Body of pancreas (tissue), 4 donors: Measurements from ENCODE around the gene NRBP1. TPM values are rescaled to one million over a fixed set of nuclear protein-coding genes. Genes with fewer than 3 reads are reported as not detected.

Experiments used
- ATAC-seq: fragments of 150-250 bp; one replicate; pipeline ENCODE4 v1.9.1; 2016
- DNase-seq, 4 donors: peaks; one replicate each; pipeline ENCODE4 v3.0.0-alpha.2; 2019
- H3K27ac ChIP-seq, 4 donors: fragments of 200-600 bp; sonication (generic); 1 replicate in 3 of 4; 2 replicates in 1 of 4; pipeline versions ENCODE4 v1.5.1 to v1.6.1; 2016 to 2019; ENCODE audit warnings: mild to moderate bottlenecking in 1 of 4, mixed read lengths in 1 of 4, moderate library complexity in 1 of 4
- H3K27me3 ChIP-seq, 2 donors: fragments of 200-600 bp; sonication (generic); one replicate each; pipeline ENCODE4 v1.6.0; 2016; ENCODE audit warnings: mild to moderate bottlenecking in 1 of 2
- H3K36me3 ChIP-seq, 2 donors: fragments of 200-600 bp; sonication (generic); replicated peaks in 1 of 2; 2 replicates each; pipeline ENCODE4 v1.5.1; 2016; ENCODE audit warnings: low read depth in 2 of 2; ENCODE audit not compliant: insufficient read depth in 1 of 2
- H3K4me1 ChIP-seq: fragments of 200-600 bp; sonication (generic); one replicate; pipeline ENCODE4 v1.6.0; 2016
- H3K4me3 ChIP-seq, 2 donors: fragments of 200-600 bp; sonication (generic); 1 replicate in 1 of 2; 2 replicates in 1 of 2; pipeline ENCODE4 v1.5.1; 2016 to 2019
- H3K9me3 ChIP-seq, 3 donors: fragments of 200-600 bp; sonication (generic); 1 replicate in 2 of 3; 2 replicates in 1 of 3; pipeline ENCODE4 v1.5.1; 2016
- POLR2A ChIP-seq, 3 donors: fragments of 450-650 bp; IDR thresholded peaks; one replicate each; pipeline ENCODE4 v1.6.1; 2016; ENCODE audit warnings: antibody characterized with exemption in 3 of 3, mild to moderate bottlenecking in 2 of 3
- WGBS, 2 donors: methylation state at CpG; one replicate each; pipeline ENCODE4 v1.1.5; 2017; 5-methylcytosine and 5-hydroxymethylcytosine counted together
- intact Hi-C: fragments of 100-400 bp; cut with DNase I; formaldehyde crosslinking; loops from one replicate; pipeline ENCODE4 v1.15.1; 2023
- total RNA-seq, 2 donors: library from RNA; depleted of rRNA; stranded (reverse); fragments of >200 nt; gene quantifications; one replicate each; pipeline ENCODE4 v1.1.0, GENCODE V29; 2016
- TF ChIP-seq, protein P1 (sequence below), 7 experiments: fragments of 450-650 bp in 4 of 7; fragments of 200-600 bp in 3 of 7; sonication (generic) in 3 of 7; IDR thresholded peaks; one replicate each; pipeline ENCODE4 v1.5.1; 2016 to 2019; ENCODE audit warnings: antibody characterized with exemption in 7 of 7

Gene NRBP1
- total RNA-seq, 2 donors from 2014 or later, result 34.2 to 36.6 TPM

DNA sequence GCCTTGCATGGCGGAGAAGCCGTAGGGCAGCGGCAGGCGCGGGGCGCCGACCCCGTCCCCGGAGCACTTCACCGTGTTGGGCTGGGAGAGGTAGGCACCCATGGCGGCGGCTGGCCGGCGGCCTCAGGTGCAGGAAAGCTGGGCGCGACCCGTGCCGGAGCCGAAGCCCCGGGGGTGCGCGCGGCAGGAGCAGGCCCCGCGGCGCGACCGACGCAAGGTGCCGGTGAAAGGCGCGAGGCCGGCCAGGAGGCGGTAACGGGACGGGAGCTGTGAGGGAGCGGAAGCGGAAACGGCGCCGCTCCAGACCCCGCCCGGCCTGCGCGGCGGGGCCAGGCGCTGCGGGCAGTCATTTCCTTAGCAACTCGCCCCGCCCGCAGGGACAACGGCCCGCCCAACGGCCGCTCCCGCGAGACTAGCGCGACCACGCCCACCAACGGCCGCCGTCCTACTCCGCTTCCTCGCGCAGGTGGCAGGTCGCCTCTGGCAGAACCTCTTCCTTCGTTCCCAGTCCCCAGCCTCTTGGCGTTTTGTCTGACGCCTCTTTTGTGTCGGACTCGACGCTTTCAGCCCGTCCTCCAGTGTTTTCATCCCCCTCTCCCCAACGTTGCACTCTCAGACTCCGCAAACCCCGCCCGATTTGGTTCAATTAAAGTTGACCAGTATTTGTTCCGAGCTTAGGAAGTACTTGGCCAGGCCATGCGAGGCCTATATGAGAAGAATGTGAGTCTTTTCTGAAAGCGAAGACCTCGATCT, 18.9 kb upstream of the NRBP1 start, which contains the start of gene PPM1G:
Gene PPM1G (minus strand): TSS at position 271 of the 753 bp plus-strand sequence. CDS start 169 bp downstream, at position 102.
- peak within 1 kb of the TSS; percentile 90 to 93 for H3K4me3 ChIP-seq
- ATAC-seq, result peak; percentile 98
- no peaks in the 10 kb centered on the region for H3K36me3 ChIP-seq
- H3K9me3 ChIP-seq, result no peaks in the 10 kb centered on the region
- WGBS, 2 donors, result 0% methylated on average over 29 to 80 of the region's 82 CpGs
- peak; percentile 96 to 97 (median 96) for DNase-seq
- peak; percentile 38 to 82 (median 80) for TF ChIP-seq POLR2A (IDR thresholded peaks at IDR 0.05)
- TF ChIP-seq, protein P1, sequence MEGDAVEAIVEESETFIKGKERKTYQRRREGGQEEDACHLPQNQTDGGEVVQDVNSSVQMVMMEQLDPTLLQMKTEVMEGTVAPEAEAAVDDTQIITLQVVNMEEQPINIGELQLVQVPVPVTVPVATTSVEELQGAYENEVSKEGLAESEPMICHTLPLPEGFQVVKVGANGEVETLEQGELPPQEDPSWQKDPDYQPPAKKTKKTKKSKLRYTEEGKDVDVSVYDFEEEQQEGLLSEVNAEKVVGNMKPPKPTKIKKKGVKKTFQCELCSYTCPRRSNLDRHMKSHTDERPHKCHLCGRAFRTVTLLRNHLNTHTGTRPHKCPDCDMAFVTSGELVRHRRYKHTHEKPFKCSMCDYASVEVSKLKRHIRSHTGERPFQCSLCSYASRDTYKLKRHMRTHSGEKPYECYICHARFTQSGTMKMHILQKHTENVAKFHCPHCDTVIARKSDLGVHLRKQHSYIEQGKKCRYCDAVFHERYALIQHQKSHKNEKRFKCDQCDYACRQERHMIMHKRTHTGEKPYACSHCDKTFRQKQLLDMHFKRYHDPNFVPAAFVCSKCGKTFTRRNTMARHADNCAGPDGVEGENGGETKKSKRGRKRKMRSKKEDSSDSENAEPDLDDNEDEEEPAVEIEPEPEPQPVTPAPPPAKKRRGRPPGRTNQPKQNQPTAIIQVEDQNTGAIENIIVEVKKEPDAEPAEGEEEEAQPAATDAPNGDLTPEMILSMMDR (IDR thresholded peaks at IDR 0.05), result peak in 1 of 7 experiments; percentile 17
- peak within 1 kb of the TSS; percentile 67 to 90 (median 83) for H3K27ac ChIP-seq
- H3K4me1 ChIP-seq, result peaks cover 19% of the 10 kb centered on the region
- no peaks in the 10 kb centered on the region for H3K27me3 ChIP-seq
- intact Hi-C loops, result no loop called here

- intact Hi-C loops, result no loop called here
- ATAC-seq, result no peak
- no peak overlapping the region for H3K27ac ChIP-seq
Measured at GRCh38 chr2:27412419-27413152, 15.8 kb upstream of the NRBP1 start.

DNA sequence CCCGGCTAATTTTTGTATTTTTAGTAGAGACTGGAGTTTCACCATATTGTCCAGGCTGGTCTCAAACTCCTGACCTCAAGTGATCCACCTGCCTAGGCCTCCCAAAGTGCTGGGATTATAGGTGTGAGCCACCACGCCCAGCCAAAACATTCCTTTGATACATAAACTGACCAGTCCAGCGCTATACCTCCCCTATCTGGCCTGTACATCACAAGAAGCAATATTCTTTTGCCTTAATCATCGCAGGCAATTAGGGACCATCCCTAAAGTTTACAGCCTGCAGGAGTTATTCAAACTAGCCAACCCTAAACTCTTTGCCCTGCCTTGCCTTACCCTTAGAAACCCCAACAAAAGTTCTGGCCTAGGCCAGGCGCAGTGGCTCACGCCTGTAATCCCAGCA, 12.3 kb upstream of the NRBP1 start:
- H3K27ac ChIP-seq, result no peak overlapping the region
- WGBS, 2 donors, result 87 to 90% methylated on average over 6 of the region's 6 CpGs
- no peak overlapping the region for H3K4me3 ChIP-seq
- DNase-seq (no peak), ATAC-seq (no peak)
- H3K9me3 ChIP-seq, result no peaks in the 10 kb centered on the region
- intact Hi-C loops, result no loop called here
- no peaks in the 10 kb centered on the region for H3K4me1 ChIP-seq
- TF ChIP-seq POLR2A (IDR thresholded peaks at IDR 0.05), result no peak
- TF ChIP-seq, protein P1 (IDR thresholded peaks at IDR 0.05), result no peak
- H3K27me3 ChIP-seq, result no peaks in the 10 kb centered on the region
- no peaks in the 10 kb centered on the region for H3K36me3 ChIP-seq

More at GRCh38 chr2:27412419-27413152, 15.8 kb upstream of the NRBP1 start:
- TF ChIP-seq POLR2A (IDR thresholded peaks at IDR 0.05), result no peak
- TF ChIP-seq, protein P1 (IDR thresholded peaks at IDR 0.05), result no peak
- Histone ChIP-seq H3K9me3 (no peaks in the 10 kb centered on the region), H3K27me3 (no peaks in the 10 kb centered on the region), H3K4me3 (no peak overlapping the region), H3K36me3 (no peaks in the 10 kb centered on the region), H3K4me1 (peaks cover 16% of the 10 kb centered on the region)
- no peak for DNase-seq
- WGBS, 2 donors, result 75 to 76% methylated on average over 9 of the region's 9 CpGs

DNA sequence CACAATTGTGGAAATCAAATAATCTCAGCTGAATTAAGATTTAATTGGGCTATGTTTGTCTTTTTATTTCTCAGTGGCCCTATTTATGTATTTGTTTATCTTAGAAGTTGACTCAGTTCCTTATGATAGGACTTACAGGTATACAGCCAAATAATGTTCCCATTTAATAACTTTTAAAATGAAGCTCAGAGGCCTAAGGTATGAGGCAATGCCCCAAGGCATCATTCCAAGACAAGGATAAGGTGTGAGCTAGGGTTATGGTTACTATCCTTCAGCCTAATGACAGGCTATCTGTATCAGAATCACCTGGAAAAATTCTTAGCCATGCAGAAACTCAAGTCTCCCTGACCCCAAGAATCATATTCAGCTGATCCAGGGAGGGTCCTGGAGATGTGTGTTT, 7.4 kb upstream of the NRBP1 start:
- H3K27me3 ChIP-seq, result no peaks in the 10 kb centered on the region
- H3K36me3 ChIP-seq, result no peaks in the 10 kb centered on the region
- no peaks in the 10 kb centered on the region for H3K9me3 ChIP-seq
- H3K27ac ChIP-seq, result no peak overlapping the region
- H3K4me1 ChIP-seq, result no peaks in the 10 kb centered on the region
- H3K4me3 ChIP-seq, result no peak overlapping the region
- no peak for DNase-seq
- ATAC-seq, result no peak
- intact Hi-C loops, result no loop called here
- TF ChIP-seq, protein P1 (IDR thresholded peaks at IDR 0.05), result no peak
- no peak for TF ChIP-seq POLR2A (IDR thresholded peaks at IDR 0.05)
